Vagina (tissue), 2 donors: Measurements from ENCODE around the gene CENPF.

Source experiments
- POLR2AphosphoS5 ChIP-seq, 2 donors: sonication (generic); formaldehyde crosslinking; IDR thresholded peaks; one replicate each; pipeline ENCODE4 v1.9.0; 2017; ENCODE audit warnings: antibody characterized with exemption in 2 of 2, mild to moderate bottlenecking in 2 of 2, low read depth in 1 of 2; ENCODE audit not compliant: insufficient read depth in 1 of 2
- TF ChIP-seq, protein P1 (sequence below), 3 experiments: fragments of 450-650 bp in 2 of 3; fragments of 200-600 bp in 1 of 3; sonication (generic) in 1 of 3; IDR thresholded peaks; one replicate each; pipeline ENCODE4 v1.5.1; 2017 to 2019; ENCODE audit warnings: antibody characterized with exemption in 3 of 3, mild to moderate bottlenecking in 2 of 3, moderate library complexity in 2 of 3

DNA sequence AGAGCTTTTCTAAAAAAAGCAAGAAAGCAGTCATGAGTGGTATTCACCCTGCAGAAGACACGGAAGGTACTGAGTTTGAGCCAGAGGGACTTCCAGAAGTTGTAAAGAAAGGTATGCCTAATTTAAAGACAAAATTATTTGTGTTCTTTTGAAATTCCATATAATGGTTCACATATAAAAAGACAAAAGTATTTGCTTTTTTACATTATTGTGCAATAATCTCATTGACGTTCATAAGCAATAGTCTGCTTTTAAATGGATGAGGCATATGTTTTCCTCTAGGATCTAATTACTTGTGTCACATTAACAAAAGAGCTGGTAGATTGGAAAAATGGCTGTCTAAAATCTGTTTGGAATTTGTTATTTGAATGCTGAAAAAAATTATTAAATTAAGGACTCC lies 54.3 kb downstream of the CENPF start:
- TF ChIP-seq, protein P1, sequence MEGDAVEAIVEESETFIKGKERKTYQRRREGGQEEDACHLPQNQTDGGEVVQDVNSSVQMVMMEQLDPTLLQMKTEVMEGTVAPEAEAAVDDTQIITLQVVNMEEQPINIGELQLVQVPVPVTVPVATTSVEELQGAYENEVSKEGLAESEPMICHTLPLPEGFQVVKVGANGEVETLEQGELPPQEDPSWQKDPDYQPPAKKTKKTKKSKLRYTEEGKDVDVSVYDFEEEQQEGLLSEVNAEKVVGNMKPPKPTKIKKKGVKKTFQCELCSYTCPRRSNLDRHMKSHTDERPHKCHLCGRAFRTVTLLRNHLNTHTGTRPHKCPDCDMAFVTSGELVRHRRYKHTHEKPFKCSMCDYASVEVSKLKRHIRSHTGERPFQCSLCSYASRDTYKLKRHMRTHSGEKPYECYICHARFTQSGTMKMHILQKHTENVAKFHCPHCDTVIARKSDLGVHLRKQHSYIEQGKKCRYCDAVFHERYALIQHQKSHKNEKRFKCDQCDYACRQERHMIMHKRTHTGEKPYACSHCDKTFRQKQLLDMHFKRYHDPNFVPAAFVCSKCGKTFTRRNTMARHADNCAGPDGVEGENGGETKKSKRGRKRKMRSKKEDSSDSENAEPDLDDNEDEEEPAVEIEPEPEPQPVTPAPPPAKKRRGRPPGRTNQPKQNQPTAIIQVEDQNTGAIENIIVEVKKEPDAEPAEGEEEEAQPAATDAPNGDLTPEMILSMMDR (IDR thresholded peaks at IDR 0.05), result no peak
- no peak for TF ChIP-seq POLR2AphosphoS5 (IDR thresholded peaks at IDR 0.05; ENCODE audit: insufficient read depth in 1 of 2, low read depth in 1 of 2)
